K562 (cell line): ENCODE results near the gene STK25. TPM values are rescaled to one million over a fixed set of nuclear protein-coding genes. Genes with fewer than 3 reads are reported as not detected.

Experiments
- CCAR2 ChIP-seq: fragments of 200-400 bp; formaldehyde crosslinking; IDR thresholded peaks from 2 replicates; pipeline ENCODE4 v1.6.1; 2017; ENCODE audit warnings: mild to moderate bottlenecking, low read depth, low read length
- GTF2A2 ChIP-seq: IDR thresholded peaks from 2 replicates; pipeline ENCODE4 v1.6.1; 2016; ENCODE audit warnings: mild to moderate bottlenecking, missing genetic modification characterization, missing compliant biosample characterization
- KAT7 ChIP-seq: sonication (generic); formaldehyde crosslinking; IDR thresholded peaks from 2 replicates; pipeline ENCODE4 v1.8.0; 2022; ENCODE audit warnings: missing genetic modification reagents, mild to moderate bottlenecking, borderline replicate concordance
- MCM7 ChIP-seq, 2 experiments: fragments of 450-650 bp; IDR thresholded peaks; 2 replicates each; pipeline ENCODE4 v1.6.1; 2016 to 2018
- ZNF586 ChIP-seq: fragments of 450-650 bp; formaldehyde crosslinking; conservative IDR thresholded peaks from 2 replicates; pipeline ENCODE4 v1.4.0; 2020; ENCODE audit warnings: mild to moderate bottlenecking, moderate library complexity
- polyA plus RNA-seq, 8 experiments: library from polyadenylated mRNA; depleted of rRNA in 4 of 8; stranded (reverse) in 5 of 8; unstranded in 3 of 8; fragments of >200 nt; fragmentation: Nextera tagmentation in 2 of 8; fragmentation: Illumina TruSeq in 1 of 8; extraction: Ambion mirVana in 2 of 8; extraction: Trizol in 1 of 8; gene quantifications; 2 replicates each; pipeline versions ENCODE4 v1.2.1 to v1.2.3, GENCODE V29; 2011 to 2014; ENCODE audit warnings: inconsistent platforms in 1 of 8, missing spikeins in 1 of 8
- total RNA-seq, 7 experiments: library from RNA; depleted of rRNA in 6 of 7; stranded (reverse); fragments of >200 nt in 6 of 7; fragmentation: Illumina TruSeq in 2 of 7; extraction: Trizol in 2 of 7; gene quantifications; 2 replicates each; pipeline versions ENCODE4 v1.2.1 to v1.2.3, GENCODE V29; 2011 to 2021; ENCODE audit warnings: low replicate concordance in 1 of 7
- TF ChIP-seq, protein P1 (sequence below): fragments of 450-650 bp; formaldehyde crosslinking; IDR thresholded peaks from 2 replicates; pipeline ENCODE4 v1.4.0; 2020; ENCODE audit warnings: mild to moderate bottlenecking, moderate library complexity
- TF ChIP-seq, protein P2 (sequence below): IDR thresholded peaks from 2 replicates; pipeline ENCODE4 v1.6.1; 2011; ENCODE audit not compliant: insufficient read length; ENCODE audit errors: extremely low read depth
- TF ChIP-seq, protein P3 (sequence below): fragments of 250-450 bp; sonication (Bioruptor Pico); IDR thresholded peaks from 2 replicates; pipeline ENCODE4 v1.8.0; 2021; ENCODE audit warnings: moderate library complexity, mild to moderate bottlenecking, inconsistent platforms

The STK25 gene
- total and polyA plus RNA-seq, 9 of the 15 experiments (the other 6 are each of a cell fraction or from before 2014, with no cell fraction given) = 5.4 to 177 (median 116) TPM

DNA sequence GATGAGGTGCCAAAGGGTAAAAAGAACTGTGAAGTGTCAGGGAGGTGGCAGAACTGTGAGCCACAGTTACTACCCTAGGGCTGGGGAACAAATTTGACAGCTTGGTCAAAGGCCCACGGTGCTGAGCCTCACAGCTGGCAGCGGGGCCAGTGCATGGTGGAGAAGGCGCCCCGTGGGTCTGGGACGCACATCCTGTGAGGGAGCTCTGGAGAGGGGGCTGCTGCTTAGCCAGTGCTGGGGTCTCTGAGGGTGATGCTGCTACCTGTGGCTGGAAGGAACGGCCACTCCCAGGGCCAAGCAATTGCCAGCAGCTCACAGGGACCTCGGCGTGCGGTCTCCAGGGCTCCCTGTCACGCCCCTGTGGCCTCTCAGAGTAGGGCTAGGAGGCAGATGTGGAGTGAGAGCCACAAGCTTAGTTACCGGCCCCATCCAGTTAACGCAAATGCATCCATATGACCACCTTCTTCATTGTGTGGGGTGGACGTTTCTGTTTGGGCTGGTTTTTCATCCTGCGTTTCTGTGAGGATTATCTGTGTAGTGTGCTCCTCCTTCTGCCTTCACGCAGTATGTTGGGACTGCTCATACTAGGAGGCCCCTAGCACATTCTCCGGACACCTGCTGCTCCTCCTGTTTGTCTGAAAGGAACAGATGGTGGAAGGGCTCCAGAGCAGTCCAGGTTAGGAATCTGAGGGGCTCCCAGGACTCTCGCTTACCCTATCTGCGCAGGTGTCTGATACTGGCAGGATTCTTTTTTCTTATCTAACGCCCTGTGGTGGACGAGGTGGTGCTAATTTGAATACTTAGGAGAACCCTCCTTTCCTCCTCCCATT is 26.0 kb downstream of the STK25 start (continued):
- TF ChIP-seq, protein P1, sequence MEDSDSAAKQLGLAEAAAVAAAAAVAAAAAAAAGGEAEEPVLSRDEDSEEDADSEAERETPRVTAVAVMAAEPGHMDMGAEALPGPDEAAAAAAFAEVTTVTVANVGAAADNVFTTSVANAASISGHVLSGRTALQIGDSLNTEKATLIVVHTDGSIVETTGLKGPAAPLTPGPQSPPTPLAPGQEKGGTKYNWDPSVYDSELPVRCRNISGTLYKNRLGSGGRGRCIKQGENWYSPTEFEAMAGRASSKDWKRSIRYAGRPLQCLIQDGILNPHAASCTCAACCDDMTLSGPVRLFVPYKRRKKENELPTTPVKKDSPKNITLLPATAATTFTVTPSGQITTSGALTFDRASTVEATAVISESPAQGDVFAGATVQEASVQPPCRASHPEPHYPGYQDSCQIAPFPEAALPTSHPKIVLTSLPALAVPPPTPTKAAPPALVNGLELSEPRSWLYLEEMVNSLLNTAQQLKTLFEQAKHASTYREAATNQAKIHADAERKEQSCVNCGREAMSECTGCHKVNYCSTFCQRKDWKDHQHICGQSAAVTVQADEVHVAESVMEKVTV = no peak
- no peak for TF ChIP-seq KAT7 (CRISPR knock-in tag)
- no peak for TF ChIP-seq ZNF586 (CRISPR knock-in tag)
- no peak for TF ChIP-seq GTF2A2 (tag)
- TF ChIP-seq, protein P2, sequence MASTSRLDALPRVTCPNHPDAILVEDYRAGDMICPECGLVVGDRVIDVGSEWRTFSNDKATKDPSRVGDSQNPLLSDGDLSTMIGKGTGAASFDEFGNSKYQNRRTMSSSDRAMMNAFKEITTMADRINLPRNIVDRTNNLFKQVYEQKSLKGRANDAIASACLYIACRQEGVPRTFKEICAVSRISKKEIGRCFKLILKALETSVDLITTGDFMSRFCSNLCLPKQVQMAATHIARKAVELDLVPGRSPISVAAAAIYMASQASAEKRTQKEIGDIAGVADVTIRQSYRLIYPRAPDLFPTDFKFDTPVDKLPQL = no peak
- TF ChIP-seq MCM7 (IDR thresholded peaks at IDR 0.05) = no peak
- TF ChIP-seq CCAR2 = no peak
- TF ChIP-seq, protein P3, sequence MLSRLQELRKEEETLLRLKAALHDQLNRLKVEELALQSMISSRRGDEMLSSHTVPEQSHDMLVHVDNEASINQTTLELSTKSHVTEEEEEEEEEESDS (CRISPR knock-in tag) = no peak
